PC-9 (cell line): Measurements from ENCODE around the gene TERB1. TPM values are rescaled to one million over a fixed set of nuclear protein-coding genes. Genes with fewer than 3 reads are reported as not detected.

Source experiments
- BruUV-seq: library from RNA; stranded (reverse); fragments of 400-500 nt; replicated peaks from 2 replicates; lab custom pipeline; 2021; lab: Mats Ljungman, UMichigan
- CTCF ChIA-PET: fragments of 300-600 bp; sonication (Branson Sonifier 250); formaldehyde crosslinking; loops from one replicate; lab custom pipeline; 2022; ENCODE audit warnings: antibody characterized with exemption; lab: Charles Lee
- POLR2A ChIA-PET: fragments of 300-600 bp; sonication (Branson Sonifier 250); formaldehyde crosslinking; loops from one replicate; lab custom pipeline; 2022; ENCODE audit warnings: antibody characterized with exemption; ENCODE audit not compliant: unreplicated experiment; lab: Charles Lee
- DNase-seq, 2 experiments: peaks; one replicate each; pipeline versions ENCODE4 v3.0.0 to v3.0.0-alpha.2; 2015 to 2022; ENCODE audit warnings: mixed read lengths in 1 of 2
- H2AFZ ChIP-seq: fragments of 200-600 bp; sonication (generic); 2 replicates; pipeline ENCODE4 v1.8.1; 2017; ENCODE audit warnings: antibody characterized with exemption
- H3F3A ChIP-seq: fragments of 200-600 bp; sonication (generic); 2 replicates; pipeline ENCODE4 v1.8.1; 2017; ENCODE audit warnings: antibody characterized with exemption, mild to moderate bottlenecking, low read depth; ENCODE audit not compliant: insufficient read depth
- H3K27ac ChIP-seq: fragments of 200-600 bp; sonication (generic); 2 replicates; pipeline ENCODE4 v1.6.1; 2016; ENCODE audit warnings: mixed run types
- H3K27me3 ChIP-seq: fragments of 200-600 bp; sonication (generic); 2 replicates; pipeline ENCODE4 v1.6.1; 2016; ENCODE audit warnings: low read depth, mixed run types; ENCODE audit not compliant: insufficient read depth
- H3K36me3 ChIP-seq: fragments of 200-600 bp; sonication (generic); 2 replicates; pipeline ENCODE4 v1.6.1; 2016; ENCODE audit warnings: low read depth, mixed run types
- H3K4me1 ChIP-seq: fragments of 200-600 bp; sonication (generic); replicated peaks from 2 replicates; pipeline ENCODE4 v1.6.1; 2016; ENCODE audit warnings: mixed run types; ENCODE audit not compliant: insufficient read depth
- H3K4me2 ChIP-seq: fragments of 200-600 bp; sonication (generic); 2 replicates; pipeline ENCODE4 v1.6.1; 2017; ENCODE audit warnings: mixed run types
- H3K4me3 ChIP-seq: fragments of 200-600 bp; sonication (generic); 2 replicates; pipeline ENCODE4 v1.6.1; 2016; ENCODE audit warnings: mixed run types
- H3K79me2 ChIP-seq: fragments of 200-600 bp; sonication (generic); 2 replicates; pipeline ENCODE4 v1.6.1; 2017; ENCODE audit warnings: low read depth, mixed run types
- H3K9me2 ChIP-seq: fragments of 200-600 bp; sonication (generic); 2 replicates; pipeline ENCODE4 v1.8.1; 2017; ENCODE audit warnings: mild to moderate bottlenecking; ENCODE audit not compliant: insufficient read depth
- H3K9me3 ChIP-seq: fragments of 200-600 bp; sonication (generic); 2 replicates; pipeline ENCODE4 v1.8.1; 2016; ENCODE audit warnings: low read depth; ENCODE audit not compliant: insufficient read depth
- H4K20me1 ChIP-seq: fragments of 200-600 bp; sonication (generic); 2 replicates; pipeline ENCODE4 v1.8.1; 2017; ENCODE audit not compliant: insufficient read depth
- EZH2 ChIP-seq: fragments of 200-600 bp; sonication (generic); IDR thresholded peaks from 2 replicates; pipeline ENCODE4 v1.8.0; 2017; ENCODE audit warnings: antibody characterized with exemption, low read depth
- intact Hi-C: fragments of 100-400 bp; cut with micrococcal nuclease; formaldehyde crosslinking; loops from one replicate; pipeline ENCODE4 v1.10.0; 2022; ENCODE audit not compliant: unreplicated experiment
- total RNA-seq: library from RNA; stranded (reverse); gene quantifications from 2 replicates; pipeline ENCODE4 v1.2.3, GENCODE V29; 2021
- TF ChIP-seq, protein P1 (sequence below): fragments of 200-600 bp; sonication (generic); conservative IDR thresholded peaks from 2 replicates; pipeline ENCODE4 v1.6.1; 2017; ENCODE audit warnings: mixed run types, antibody characterized with exemption, mild to moderate bottlenecking, moderate library complexity

Gene TERB1
- total RNA-seq, 1 experiment from 2014 or later = not detected

GRCh38 chr16:66844009-66844341 is 42.6 kb upstream of the TERB1 start:
- no peak overlapping the region for H3K4me3 ChIP-seq

GRCh38 chr16:66843191-66843590 is 41.8 kb upstream of the TERB1 start:
- no peaks in the 10 kb centered on the region for H4K20me1 ChIP-seq

More at GRCh38 chr16:66844009-66844341, 42.6 kb upstream of the TERB1 start:
- Histone ChIP-seq H3K79me2 (no peaks in the 10 kb centered on the region), H3K27me3 (no peaks in the 10 kb centered on the region), H3K9me2 (no peaks in the 10 kb centered on the region), H3K27ac (no peak overlapping the region), H3K9me3 (no peaks in the 10 kb centered on the region), H3K4me2 (no peak overlapping the region), H3F3A (no peaks in the 10 kb centered on the region), H3K4me1 (0 out of 2 replicates have a peak, but pooled peaks cover 6% of the 10 kb centered on the region), H2AFZ (no peak overlapping the region), H3K36me3 (no peaks in the 10 kb centered on the region), H4K20me1 (no peaks in the 10 kb centered on the region)
- intact Hi-C loops = no loop called here
- ChIA-PET CTCF (interaction anchor here (2.2 kb wide), 1 partner anchor 13 kb away, joined by 7 read pairs; the partner anchor contains the start of gene NAE1), POLR2A (no interaction called here)
- TF ChIP-seq, protein P1, sequence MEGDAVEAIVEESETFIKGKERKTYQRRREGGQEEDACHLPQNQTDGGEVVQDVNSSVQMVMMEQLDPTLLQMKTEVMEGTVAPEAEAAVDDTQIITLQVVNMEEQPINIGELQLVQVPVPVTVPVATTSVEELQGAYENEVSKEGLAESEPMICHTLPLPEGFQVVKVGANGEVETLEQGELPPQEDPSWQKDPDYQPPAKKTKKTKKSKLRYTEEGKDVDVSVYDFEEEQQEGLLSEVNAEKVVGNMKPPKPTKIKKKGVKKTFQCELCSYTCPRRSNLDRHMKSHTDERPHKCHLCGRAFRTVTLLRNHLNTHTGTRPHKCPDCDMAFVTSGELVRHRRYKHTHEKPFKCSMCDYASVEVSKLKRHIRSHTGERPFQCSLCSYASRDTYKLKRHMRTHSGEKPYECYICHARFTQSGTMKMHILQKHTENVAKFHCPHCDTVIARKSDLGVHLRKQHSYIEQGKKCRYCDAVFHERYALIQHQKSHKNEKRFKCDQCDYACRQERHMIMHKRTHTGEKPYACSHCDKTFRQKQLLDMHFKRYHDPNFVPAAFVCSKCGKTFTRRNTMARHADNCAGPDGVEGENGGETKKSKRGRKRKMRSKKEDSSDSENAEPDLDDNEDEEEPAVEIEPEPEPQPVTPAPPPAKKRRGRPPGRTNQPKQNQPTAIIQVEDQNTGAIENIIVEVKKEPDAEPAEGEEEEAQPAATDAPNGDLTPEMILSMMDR = no peak
- no peak for TF ChIP-seq EZH2
- BruUV-seq = no TSS peak
- no peak for DNase-seq

GRCh38 chr16:66842765-66843164 is 41.4 kb upstream of the TERB1 start:
- POLR2A ChIA-PET = no interaction called here
- H3K27me3 ChIP-seq = no peaks in the 10 kb centered on the region
- no peak overlapping the region for H3K4me3 ChIP-seq
- no peak overlapping the region for H3K27ac ChIP-seq
- H3K4me1 ChIP-seq = 0 out of 2 replicates have a peak, but pooled peaks cover 6% of the 10 kb centered on the region
- no peak for TF ChIP-seq EZH2
- TF ChIP-seq, protein P1 = no peak
- CTCF ChIA-PET = no interaction called here
- no peaks in the 10 kb centered on the region for H3F3A ChIP-seq
- intact Hi-C loops = no loop called here
- BruUV-seq = no TSS peak
- no peak for DNase-seq
- H3K9me2 ChIP-seq = no peaks in the 10 kb centered on the region
- H3K9me3 ChIP-seq = no peaks in the 10 kb centered on the region
- no peaks in the 10 kb centered on the region for H4K20me1 ChIP-seq
- no peaks in the 10 kb centered on the region for H3K79me2 ChIP-seq
- H3K36me3 ChIP-seq = no peaks in the 10 kb centered on the region
- no peak overlapping the region for H2AFZ ChIP-seq
- H3K4me2 ChIP-seq = no peak overlapping the region

More at GRCh38 chr16:66843191-66843590, 41.8 kb upstream of the TERB1 start:
- no peak overlapping the region for H3K4me3 ChIP-seq
- no peak overlapping the region for H3K27ac ChIP-seq
- no peaks in the 10 kb centered on the region for H3K9me2 ChIP-seq
- H3K4me1 ChIP-seq = 0 out of 2 replicates have a peak, but pooled peaks cover 6% of the 10 kb centered on the region
- H2AFZ ChIP-seq = no peak overlapping the region
- TF ChIP-seq, protein P1 = no peak
- no peak for TF ChIP-seq EZH2
- no peak for DNase-seq
- intact Hi-C loops = no loop called here
- no peaks in the 10 kb centered on the region for H3K27me3 ChIP-seq
- H3F3A ChIP-seq = no peaks in the 10 kb centered on the region
- no peak overlapping the region for H3K4me2 ChIP-seq
- no TSS peak for BruUV-seq
- POLR2A ChIA-PET = no interaction called here
- no peaks in the 10 kb centered on the region for H3K79me2 ChIP-seq
- H3K36me3 ChIP-seq = no peaks in the 10 kb centered on the region
- CTCF ChIA-PET = interaction anchor here (2.2 kb wide), 1 partner anchor 13 kb away, joined by 7 read pairs; the partner anchor contains the start of gene NAE1
- H3K9me3 ChIP-seq = no peaks in the 10 kb centered on the region
